ENCODE data around the gene PRDM10.

- no peak for TF ChIP-seq POLR2A (IDR thresholded peaks at IDR 0.05; ENCODE audit: low read length)
- no peak for TF ChIP-seq GATA1 (IDR thresholded peaks at IDR 0.05; ENCODE audit: low read depth, low read length)
These were observed 57.9 kb downstream of the PRDM10 start for GRCh38 chr11:129944696-129945095.

Data from erythroblast (primary cell).